Fibroblast of pulmonary artery (primary cell): ENCODE data around the gene APPL1.

Source experiments
- DNase-seq: peaks from one replicate; pipeline ENCODE4 v3.0.0-alpha.2; 2010; ENCODE audit warnings: low read depth
- H3K4me3 ChIP-seq: replicated peaks from 2 replicates; pipeline ENCODE4 v1.5.1; 2011; ENCODE audit warnings: low read depth, mild to moderate bottlenecking, control low read depth, low read length, moderate library complexity
- TF ChIP-seq, protein P1 (sequence below): IDR thresholded peaks from 2 replicates; pipeline ENCODE4 v1.5.1; 2011; ENCODE audit warnings: mild to moderate bottlenecking, control low read depth, low read length, inconsistent platforms; ENCODE audit errors: missing control alignments

Gene APPL1

DNA sequence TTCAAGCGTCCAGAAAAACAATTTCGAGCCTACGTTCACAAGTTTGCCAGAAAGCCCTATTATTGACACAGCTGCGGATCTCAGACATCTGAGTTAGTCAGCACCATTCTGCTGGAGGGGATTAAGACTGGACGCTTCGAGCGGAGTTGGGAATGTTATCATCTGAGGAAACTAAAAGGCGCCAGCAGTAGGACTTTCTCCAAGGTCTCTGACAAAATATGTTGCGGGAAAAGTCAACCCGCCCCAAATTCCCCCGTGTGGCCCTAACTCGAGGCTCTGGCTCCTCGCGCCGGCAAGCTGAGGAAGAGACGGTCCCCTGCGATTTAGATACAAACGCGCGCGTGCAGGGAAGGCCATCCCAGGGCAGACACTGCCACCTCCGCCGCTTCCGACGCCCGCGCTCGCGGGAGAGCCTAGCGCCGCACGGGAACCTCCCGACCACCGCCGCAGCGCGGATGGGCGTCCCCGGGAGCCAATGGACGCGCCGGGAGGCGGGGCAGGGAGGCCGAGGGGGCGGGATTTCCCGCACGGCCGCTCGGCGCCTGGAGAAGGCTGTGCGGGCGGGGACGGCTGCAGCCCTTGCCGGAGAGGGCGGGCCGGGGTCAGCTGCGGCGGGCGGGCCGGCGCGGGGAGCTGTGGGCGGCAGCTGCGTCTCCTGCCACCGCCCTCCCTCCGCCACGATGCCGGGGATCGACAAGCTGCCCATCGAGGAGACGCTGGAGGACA is at the start of gene APPL1:
Gene APPL1, plus strand, starts transcription at position 526 of the 726 bp plus-strand sequence. Its CDS starts 155 bp downstream, at position 681.
- TF ChIP-seq, protein P1, sequence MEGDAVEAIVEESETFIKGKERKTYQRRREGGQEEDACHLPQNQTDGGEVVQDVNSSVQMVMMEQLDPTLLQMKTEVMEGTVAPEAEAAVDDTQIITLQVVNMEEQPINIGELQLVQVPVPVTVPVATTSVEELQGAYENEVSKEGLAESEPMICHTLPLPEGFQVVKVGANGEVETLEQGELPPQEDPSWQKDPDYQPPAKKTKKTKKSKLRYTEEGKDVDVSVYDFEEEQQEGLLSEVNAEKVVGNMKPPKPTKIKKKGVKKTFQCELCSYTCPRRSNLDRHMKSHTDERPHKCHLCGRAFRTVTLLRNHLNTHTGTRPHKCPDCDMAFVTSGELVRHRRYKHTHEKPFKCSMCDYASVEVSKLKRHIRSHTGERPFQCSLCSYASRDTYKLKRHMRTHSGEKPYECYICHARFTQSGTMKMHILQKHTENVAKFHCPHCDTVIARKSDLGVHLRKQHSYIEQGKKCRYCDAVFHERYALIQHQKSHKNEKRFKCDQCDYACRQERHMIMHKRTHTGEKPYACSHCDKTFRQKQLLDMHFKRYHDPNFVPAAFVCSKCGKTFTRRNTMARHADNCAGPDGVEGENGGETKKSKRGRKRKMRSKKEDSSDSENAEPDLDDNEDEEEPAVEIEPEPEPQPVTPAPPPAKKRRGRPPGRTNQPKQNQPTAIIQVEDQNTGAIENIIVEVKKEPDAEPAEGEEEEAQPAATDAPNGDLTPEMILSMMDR, result no peak
- peak within 1 kb of the TSS; percentile 83 for H3K4me3 ChIP-seq
- peak; percentile 88 for DNase-seq

- peak; percentile 49 for DNase-seq
- TF ChIP-seq, protein P1, result peak; percentile 51
These were observed 47.7 kb upstream of the APPL1 start for GRCh38 chr3:57179580-57180410.

DNA sequence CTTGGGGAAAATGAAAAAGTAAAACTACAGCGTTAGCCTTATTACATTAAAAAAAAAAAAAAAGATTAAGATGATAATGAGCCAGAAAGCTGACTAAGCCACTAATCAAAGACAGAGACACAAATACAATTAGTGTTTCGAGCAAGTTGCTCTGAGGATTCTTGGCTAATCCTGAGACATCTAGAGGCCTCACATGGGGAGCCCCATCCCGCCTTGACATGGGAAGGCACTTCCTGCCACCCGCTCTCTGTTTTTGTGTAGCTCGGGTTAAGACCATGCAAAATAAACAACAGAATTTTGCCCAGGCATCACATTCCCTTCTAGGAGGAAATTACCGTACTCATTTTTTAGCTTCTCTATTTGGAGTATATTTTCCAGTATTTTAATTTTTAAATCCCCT is 43.0 kb upstream of the APPL1 start:
- no peak for DNase-seq
- TF ChIP-seq, protein P1, result no peak
- H3K4me3 ChIP-seq, result no peak overlapping the region

More at GRCh38 chr3:57179580-57180410, 47.7 kb upstream of the APPL1 start:
- no peak overlapping the region for H3K4me3 ChIP-seq

- TF ChIP-seq, protein P1, result no peak
These were observed 35.5 kb upstream of the APPL1 start for GRCh38 chr3:57192028-57192427.

DNA sequence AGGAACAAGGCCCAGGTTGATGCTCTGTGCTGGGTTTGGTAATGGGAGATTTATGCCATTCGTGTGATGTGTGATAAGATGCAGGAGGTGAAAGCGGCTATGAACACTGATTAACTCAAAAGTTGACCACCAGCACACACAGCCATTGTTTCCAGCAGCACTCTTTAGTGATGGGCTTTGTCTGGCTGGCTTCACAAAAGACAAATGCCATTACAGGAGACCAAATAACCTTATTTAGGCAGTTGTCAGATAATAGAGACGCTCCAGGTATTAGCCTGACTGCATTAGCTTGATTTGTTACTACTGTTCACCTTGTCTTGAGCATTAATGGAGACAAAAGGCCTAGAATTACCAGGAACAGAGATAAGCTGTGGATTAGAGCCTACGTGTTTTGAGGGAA is 32.9 kb upstream of the APPL1 start:
- no peak for DNase-seq
- TF ChIP-seq, protein P1, result no peak
- no peak overlapping the region for H3K4me3 ChIP-seq

More at GRCh38 chr3:57192028-57192427, 35.5 kb upstream of the APPL1 start:
- DNase-seq, result no peak
- no peak overlapping the region for H3K4me3 ChIP-seq

DNA sequence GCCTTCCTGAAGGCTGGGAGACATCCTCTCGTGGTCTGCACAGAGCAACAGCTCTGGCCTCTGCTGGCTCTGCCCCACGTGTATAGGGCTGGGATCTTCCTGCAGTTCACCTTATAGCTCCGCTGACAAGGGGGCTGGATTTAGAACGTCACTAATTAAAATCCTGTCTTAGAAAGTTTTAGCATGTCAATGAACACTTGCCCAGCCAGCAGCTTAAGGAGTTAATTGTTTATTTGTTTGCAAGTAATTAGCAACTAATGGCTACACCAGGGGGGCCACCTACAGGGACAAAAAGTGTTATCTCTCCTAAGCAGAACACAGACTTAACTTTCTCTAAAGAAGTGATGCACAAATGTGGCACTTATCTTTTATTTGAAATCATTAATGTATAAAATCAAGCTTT is 27.6 kb upstream of the APPL1 start, which contains the start of gene HESX1:
Gene HESX1, minus strand, starts transcription at position 84 of the 403 bp plus-strand sequence. Its CDS starts 60 bp downstream, at position 24.
- no peak within 1 kb of the TSS for H3K4me3 ChIP-seq
- DNase-seq, result no peak
- TF ChIP-seq, protein P1, result no peak
